Small intestine (tissue), 7 donors: ENCODE data around the gene GRIK5. TPM values are rescaled to one million over a fixed set of nuclear protein-coding genes. Genes with fewer than 3 reads are reported as not detected.
"Not testable (repeated sequence)": the region's sequence is repeated elsewhere in the genome, so short reads cannot be mapped to it uniquely, and the experiment has no call there.

ENCODE experiments used
- DNase-seq, 2 donors: peaks; one replicate each; pipeline versions ENCODE4 v3.0.0 to v3.0.0-alpha.2; 2013
- FAIRE-seq: peaks from 2 replicates; lab custom pipeline; 2012; peaks lifted over from hg19 to GRCh38; lab: Jason Lieb, UNC
- H3K27ac ChIP-seq, 3 donors: one replicate each; pipeline ENCODE4 v1.5.1; 2013; ENCODE audit warnings: low read length in 2 of 3, mild to moderate bottlenecking in 2 of 3, control low read depth in 1 of 3, inconsistent platforms in 1 of 3, low read depth in 1 of 3, moderate library complexity in 1 of 3
- H3K27me3 ChIP-seq, 3 donors: one replicate each; pipeline ENCODE4 v1.6.1; 2013; ENCODE audit warnings: low read length in 3 of 3, inconsistent platforms in 1 of 3; ENCODE audit not compliant: control insufficient read depth in 3 of 3, insufficient read depth in 3 of 3
- H3K36me3 ChIP-seq, 3 donors: one replicate each; pipeline ENCODE4 v1.6.1; 2013; ENCODE audit warnings: low read length in 3 of 3, inconsistent platforms in 1 of 3, low read depth in 1 of 3, mild to moderate bottlenecking in 1 of 3, moderate library complexity in 1 of 3; ENCODE audit not compliant: control insufficient read depth in 3 of 3, insufficient read depth in 2 of 3
- H3K4me1 ChIP-seq, 3 donors: one replicate each; pipeline ENCODE4 v1.6.1; 2013; ENCODE audit warnings: low read length in 2 of 3, inconsistent platforms in 1 of 3, low read depth in 1 of 3, mild to moderate bottlenecking in 1 of 3, moderate library complexity in 1 of 3; ENCODE audit not compliant: control insufficient read depth in 3 of 3, insufficient read depth in 2 of 3
- H3K4me3 ChIP-seq, 3 donors: one replicate each; pipeline ENCODE4 v1.5.1; 2013; ENCODE audit warnings: low read length in 3 of 3, control low read depth in 1 of 3, inconsistent platforms in 1 of 3, low read depth in 1 of 3, mild to moderate bottlenecking in 1 of 3, moderate library complexity in 1 of 3
- H3K9me3 ChIP-seq, 2 donors: one replicate each; pipeline ENCODE4 v1.6.1; 2013; ENCODE audit warnings: low read depth in 1 of 2, low read length in 1 of 2; ENCODE audit not compliant: control insufficient read depth in 2 of 2, insufficient read depth in 1 of 2
- WGBS, 3 donors: extraction: QIAGEN DNeasy Blood & Tissue Kit; methylation state at CpG; one replicate each; pipeline ENCODE4 v1.1.7; 2013; 5-methylcytosine and 5-hydroxymethylcytosine counted together
- polyA plus RNA-seq, 4 donors: library from polyadenylated mRNA; stranded (reverse) in 3 of 4; unstranded in 1 of 4; fragments of 200-250 nt in 3 of 4; fragments of 120-200 nt in 1 of 4; gene quantifications; one replicate each; pipeline versions ENCODE4 v1.2.1 to v1.2.3, GENCODE V29; 2013
- donor health status: healthy with polysubstance abuse.
- donor health status: control.
- donor health status: control.
- donor health status: Bipolar disorder and iron deficiency.
- donor health status: healthy.

GRIK5 gene
- polyA plus RNA-seq, 4 donors: 0.27 to 1.6 (median 0.68) TPM; not detected in 1

DNA sequence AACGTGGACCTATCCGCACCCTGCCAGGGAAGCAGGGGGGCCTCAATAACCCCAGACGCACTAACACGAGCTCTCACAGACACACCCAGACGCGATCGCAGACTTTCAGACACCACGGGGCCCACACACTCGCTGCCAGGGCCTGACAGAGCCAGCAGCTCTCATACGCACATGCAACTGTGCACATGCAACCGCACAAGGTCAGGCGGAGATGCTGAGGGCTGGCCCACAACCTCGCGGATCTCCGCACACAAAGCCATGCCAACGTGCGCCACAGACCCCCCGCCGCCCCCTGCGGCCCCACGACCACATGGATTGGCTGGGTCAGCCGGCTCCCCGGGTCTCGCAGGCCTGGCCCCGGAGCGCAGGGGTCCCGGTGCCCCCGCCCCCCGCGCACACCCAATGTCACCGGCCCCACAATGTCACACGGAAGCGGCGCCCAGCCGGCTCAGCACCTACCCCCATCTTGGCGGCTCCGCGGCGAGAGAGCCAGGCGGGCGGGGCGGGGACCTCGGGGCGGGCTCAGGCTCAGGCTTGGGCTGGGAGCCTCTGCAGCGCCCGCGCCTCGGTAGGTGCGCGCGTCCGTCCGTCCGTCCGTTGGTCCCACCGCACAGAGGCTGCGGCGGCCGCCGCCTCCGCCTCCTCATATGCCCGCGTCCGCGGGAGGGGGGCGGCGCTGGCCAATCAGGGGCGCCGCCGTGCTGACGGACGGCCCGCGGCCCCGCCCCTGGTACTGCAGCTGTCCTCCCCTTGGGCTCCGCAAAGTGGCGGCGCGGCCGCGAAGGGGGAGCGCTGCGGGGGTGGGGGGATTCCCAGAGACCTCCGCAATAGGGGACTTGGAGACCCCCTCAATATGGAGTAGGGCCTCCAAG lies 76.2 kb downstream of the GRIK5 start, which contains the start of gene ATP1A3:
Gene ATP1A3 (minus strand): TSS at position 619 of the 872 bp plus-strand sequence. CDS start 154 bp downstream, at position 465.
- FAIRE-seq (no peak), DNase-seq (peak; percentile 36 to 39)
- Histone ChIP-seq H3K27ac (no peak within 1 kb of the TSS), H3K27me3 (peaks cover 2 to 57% (median 23%) of the 10 kb centered on the region in 3 donors), H3K9me3 (no peaks in the 10 kb centered on the region), H3K4me1 (peaks cover 0 to 5% (median 0%) of the 10 kb centered on the region in 3 donors), H3K36me3 (no peaks in the 10 kb centered on the region), H3K4me3 (peak within 1 kb of the TSS in 2 of 3 donors; percentile 45 to 47)
- whole genome bisulfite sequencing, 3 donors: 0 to 1% (median 1%) methylated on average over 47 to 84 of the region's 84 CpGs

DNA sequence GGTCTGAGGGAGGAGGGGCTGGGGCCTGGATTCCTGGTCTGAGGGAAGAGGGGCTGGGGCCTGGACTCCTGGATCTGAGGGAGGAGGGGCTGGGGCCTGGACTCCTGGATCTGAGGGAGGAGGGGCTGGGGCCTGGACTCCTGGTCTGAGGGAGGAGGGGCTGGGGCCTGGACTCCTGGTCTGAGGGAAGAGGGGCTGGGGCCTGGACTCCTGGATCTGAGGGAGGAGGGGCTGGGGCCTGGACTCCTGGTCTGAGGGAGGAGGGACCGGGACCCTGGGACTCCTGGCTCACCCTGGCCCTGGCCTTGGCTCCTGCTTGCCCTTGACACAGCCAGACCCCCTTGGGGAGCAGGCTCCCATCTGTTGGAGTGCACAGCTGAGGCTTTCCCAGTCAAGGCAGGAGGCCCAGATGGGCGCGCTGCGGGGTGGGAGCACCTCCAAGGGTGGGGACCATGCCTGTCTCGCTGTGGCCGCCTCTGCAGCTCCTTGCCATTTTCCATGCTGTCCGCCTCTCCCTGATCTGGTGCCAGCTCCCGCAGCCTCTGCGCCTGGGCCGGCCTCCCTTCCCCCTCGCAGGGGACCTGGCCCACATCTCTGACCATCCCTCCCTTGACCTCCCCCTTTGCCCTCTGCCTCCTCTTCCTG lies 78.0 kb downstream of the GRIK5 start:
- not testable (repeated sequence) for H3K4me3 ChIP-seq, H3K27ac ChIP-seq, DNase-seq, H3K36me3 ChIP-seq, H3K9me3 ChIP-seq, H3K4me1 ChIP-seq, FAIRE-seq
- WGBS, 3 donors: 70 to 78% (median 73%) methylated on average over 9 to 11 of the region's 11 CpGs
- H3K27me3 ChIP-seq: peaks cover 0 to 43% (median 15%) of the 10 kb centered on the region in 3 donors

- 22 to 44% (median 43%) methylated on average over 15 of the region's 15 CpGs for WGBS, 3 donors
- DNase-seq: no peak
- peaks cover 0 to 33% (median 11%) of the 10 kb centered on the region in 3 donors for H3K27me3 ChIP-seq
These were observed 79.0 kb downstream of the GRIK5 start for GRCh38 chr19:41991025-41991424.

GRCh38 chr19:41990615-41991014 lies 79.4 kb downstream of the GRIK5 start:
- DNase-seq (no peak), FAIRE-seq (no peak)
- H3K9me3 ChIP-seq: no peaks in the 10 kb centered on the region
- H3K27ac ChIP-seq: no peak overlapping the region
- no peaks in the 10 kb centered on the region for H3K36me3 ChIP-seq
- H3K4me3 ChIP-seq: no peak overlapping the region
- H3K27me3 ChIP-seq: peaks cover 0 to 30% (median 8%) of the 10 kb centered on the region in 3 donors
- WGBS, 3 donors: 62 to 84% (median 84%) methylated on average over 2 of the region's 2 CpGs
- H3K4me1 ChIP-seq: peaks cover 0 to 5% (median 0%) of the 10 kb centered on the region in 3 donors

More at GRCh38 chr19:41991025-41991424, 79.0 kb downstream of the GRIK5 start:
- Histone ChIP-seq H3K4me1 (peaks cover 0 to 5% (median 0%) of the 10 kb centered on the region in 3 donors), H3K4me3 (no peak overlapping the region), H3K27ac (no peak overlapping the region), H3K36me3 (no peaks in the 10 kb centered on the region), H3K9me3 (no peaks in the 10 kb centered on the region)
- no peak for FAIRE-seq

DNA sequence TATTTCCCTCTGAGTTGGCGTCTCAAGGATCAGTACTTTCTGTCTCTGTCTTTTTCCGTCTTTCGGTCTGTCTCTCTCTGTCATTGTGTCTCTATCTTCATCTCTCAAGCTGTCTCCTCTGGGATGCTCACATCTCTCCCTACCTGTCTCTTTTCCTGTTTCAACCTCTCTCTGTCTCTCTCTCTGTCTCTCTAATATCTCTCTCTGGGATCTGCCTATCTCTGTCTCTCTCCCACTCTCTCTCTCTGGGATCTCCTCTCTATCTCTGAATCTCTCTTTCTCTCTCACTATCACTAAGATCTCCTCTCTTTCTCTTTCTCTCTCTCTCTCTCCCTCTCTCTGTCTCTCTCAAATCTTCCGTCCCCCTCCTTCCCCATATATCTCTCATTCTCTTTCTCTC lies 80.0 kb downstream of the GRIK5 start:
- DNase-seq (no peak), FAIRE-seq (no peak)
- Histone ChIP-seq H3K27ac (no peak overlapping the region), H3K9me3 (no peaks in the 10 kb centered on the region), H3K36me3 (no peaks in the 10 kb centered on the region), H3K27me3 (peaks cover 0 to 24% (median 6%) of the 10 kb centered on the region in 3 donors), H3K4me1 (peaks cover 0 to 5% (median 0%) of the 10 kb centered on the region in 3 donors), H3K4me3 (no peak overlapping the region)
- WGBS, 3 donors: 83 to 87% (median 87%) methylated on average over 4 of the region's 4 CpGs

DNA sequence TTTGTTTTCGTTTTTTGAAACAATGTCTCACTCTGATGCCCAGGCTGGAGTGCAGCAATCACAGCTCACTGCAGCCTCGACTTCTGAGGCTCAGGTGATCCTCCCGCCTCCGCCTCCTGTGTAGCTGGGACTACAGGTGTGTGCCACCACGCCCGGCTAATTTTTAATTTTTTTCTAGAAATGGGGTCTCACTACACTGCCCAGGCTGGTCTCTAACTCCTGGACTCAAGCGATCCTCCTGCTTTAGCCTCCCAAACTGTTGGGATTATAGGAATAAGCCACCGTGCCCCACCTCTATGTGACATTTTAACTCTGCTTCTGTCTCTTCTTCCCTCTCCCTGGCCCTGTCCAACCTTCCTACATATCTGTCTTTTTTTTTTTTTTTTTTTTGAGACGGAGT lies 81.1 kb downstream of the GRIK5 start:
- H3K4me3 ChIP-seq: no peak overlapping the region
- no peak for FAIRE-seq
- 78 to 88% (median 81%) methylated on average over 9 of the region's 9 CpGs for WGBS, 3 donors
- H3K36me3 ChIP-seq: no peaks in the 10 kb centered on the region
- H3K4me1 ChIP-seq: peaks cover 0 to 4% (median 0%) of the 10 kb centered on the region in 3 donors
- H3K27me3 ChIP-seq: peaks cover 0 to 16% (median 6%) of the 10 kb centered on the region in 3 donors
- no peak overlapping the region for H3K27ac ChIP-seq
- H3K9me3 ChIP-seq: no peaks in the 10 kb centered on the region
- DNase-seq: no peak

DNA sequence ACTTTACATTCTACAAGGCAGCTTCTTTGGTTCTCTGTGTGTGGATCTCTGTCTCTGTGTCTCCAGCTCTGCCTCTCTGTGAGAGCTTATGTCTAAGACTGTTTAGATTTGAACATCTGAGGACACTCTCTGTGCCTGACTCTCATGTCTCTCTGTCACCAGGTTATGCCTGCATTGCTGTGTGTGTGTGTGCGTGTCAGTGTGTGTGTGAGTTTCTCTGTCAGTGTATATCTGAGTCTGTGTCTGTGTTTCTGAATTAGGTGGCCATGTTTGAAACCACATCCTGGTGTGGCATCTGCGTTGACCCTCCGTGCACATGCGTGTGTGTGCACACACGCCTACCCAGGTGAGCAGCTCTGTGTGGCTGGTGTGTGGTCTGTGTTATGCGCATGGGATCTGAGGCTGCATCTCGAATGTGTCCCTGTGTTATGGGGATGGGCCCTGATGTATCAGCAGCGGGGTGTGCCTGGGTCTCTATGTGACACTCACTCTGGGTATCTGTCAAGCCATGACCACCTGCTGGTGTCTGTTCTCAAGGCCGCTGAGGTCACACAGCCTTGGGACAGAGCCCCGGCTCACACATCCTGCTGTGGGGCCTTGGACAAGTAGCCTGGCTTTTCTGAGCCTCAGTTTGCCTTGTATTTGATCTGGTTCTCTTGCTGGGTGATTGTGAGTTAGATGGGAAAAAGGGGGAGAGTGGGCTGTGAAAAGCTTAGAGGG lies 82.7 kb downstream of the GRIK5 start:
- H3K4me3 ChIP-seq: no peak overlapping the region
- H3K4me1 ChIP-seq: no peaks in the 10 kb centered on the region
- DNase-seq (no peak), FAIRE-seq (no peak)
- 76 to 82% (median 77%) methylated on average over 10 of the region's 10 CpGs for WGBS, 3 donors
- no peaks in the 10 kb centered on the region for H3K9me3 ChIP-seq
- H3K36me3 ChIP-seq: no peaks in the 10 kb centered on the region
- peaks cover 0 to 4% (median 0%) of the 10 kb centered on the region in 3 donors for H3K27me3 ChIP-seq
- no peak overlapping the region for H3K27ac ChIP-seq

DNA sequence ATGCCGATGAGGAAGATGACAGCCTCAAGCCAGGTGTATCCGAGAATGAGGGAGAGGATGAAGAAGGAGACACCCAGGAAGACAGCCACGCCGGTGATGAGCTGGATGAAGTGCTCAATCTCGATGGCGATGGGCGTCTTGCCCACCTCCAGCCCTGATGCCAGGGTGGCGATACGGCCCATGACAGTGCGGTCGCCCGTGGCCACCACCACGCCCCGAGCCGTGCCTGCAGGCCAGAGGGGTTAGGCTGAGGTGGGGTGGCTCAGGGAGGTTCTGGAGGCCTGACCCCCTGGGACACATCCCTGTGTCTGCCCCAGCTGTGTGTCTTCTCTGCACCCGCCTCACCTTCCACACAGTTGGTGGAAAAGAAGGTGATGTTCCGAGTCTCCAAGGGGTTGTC lies 85.0 kb downstream of the GRIK5 start:
- DNase-seq (no peak), FAIRE-seq (no peak)
- Histone ChIP-seq H3K27me3 (peaks cover 0 to 3% (median 0%) of the 10 kb centered on the region in 3 donors), H3K9me3 (no peaks in the 10 kb centered on the region), H3K36me3 (no peaks in the 10 kb centered on the region), H3K4me3 (no peak overlapping the region), H3K27ac (no peak overlapping the region), H3K4me1 (no peaks in the 10 kb centered on the region)
- 80 to 90% (median 84%) methylated on average over 17 of the region's 17 CpGs for WGBS, 3 donors
